ENCODE data around the gene STX8.

The STX8 gene

DNA sequence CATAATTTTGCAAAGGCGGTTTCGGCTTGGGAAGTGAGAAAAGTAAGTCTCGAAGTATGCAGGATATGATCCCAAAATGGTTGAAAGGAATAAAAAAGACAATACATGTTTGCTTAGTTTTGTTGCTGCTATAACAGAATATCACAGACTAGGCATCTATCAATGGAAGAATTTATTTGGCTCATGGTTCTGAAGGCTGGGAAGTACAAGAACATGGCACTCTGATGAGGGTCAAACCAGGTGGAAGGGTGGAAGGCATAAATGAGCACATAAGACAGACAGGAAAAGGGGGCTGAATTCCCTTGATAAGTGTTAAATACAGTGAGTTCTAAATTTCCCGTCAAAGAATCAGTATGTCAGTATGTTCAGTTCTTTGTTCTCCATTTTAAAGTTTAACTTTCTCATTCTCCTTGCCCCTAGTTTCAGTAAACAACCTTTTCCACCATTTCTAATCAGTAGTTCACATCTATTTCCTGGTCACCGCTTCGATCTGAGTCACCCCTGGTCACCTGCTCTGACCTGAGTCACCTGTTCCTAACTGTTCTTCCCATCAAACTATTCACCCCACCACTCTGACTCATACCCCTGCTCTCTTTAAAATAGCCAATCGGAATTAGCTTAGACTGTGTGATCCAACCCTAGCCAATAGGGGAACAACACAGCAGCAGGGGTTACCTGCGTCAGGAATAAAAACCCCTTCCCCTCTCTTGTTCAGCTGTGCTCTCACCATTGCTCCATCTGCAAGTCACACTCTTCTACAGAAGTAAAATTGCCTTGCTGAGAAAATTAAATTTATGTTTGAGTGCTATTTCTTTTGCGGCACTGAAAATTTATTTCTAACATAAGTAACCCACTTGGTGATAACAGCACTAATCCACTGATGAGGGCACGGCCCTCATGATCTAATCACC is 240.8 kb downstream of the STX8 start:
- H3K27ac Mint-ChIP-seq, result no peak overlapping the region
- peaks cover 2% of the 10 kb centered on the region for H3K36me3 Mint-ChIP-seq (ENCODE audit: low read depth)
- no peak for DNase-seq (ENCODE audit: low spot score)
- H3K4me1 Mint-ChIP-seq (ENCODE audit: low read depth), result no peaks in the 10 kb centered on the region
- peaks cover 23% of the 10 kb centered on the region for H3K9me3 Mint-ChIP-seq
- H3K27me3 Mint-ChIP-seq (ENCODE audit: low read depth), result no peaks in the 10 kb centered on the region
- no peak overlapping the region for H3K4me3 Mint-ChIP-seq

DNA sequence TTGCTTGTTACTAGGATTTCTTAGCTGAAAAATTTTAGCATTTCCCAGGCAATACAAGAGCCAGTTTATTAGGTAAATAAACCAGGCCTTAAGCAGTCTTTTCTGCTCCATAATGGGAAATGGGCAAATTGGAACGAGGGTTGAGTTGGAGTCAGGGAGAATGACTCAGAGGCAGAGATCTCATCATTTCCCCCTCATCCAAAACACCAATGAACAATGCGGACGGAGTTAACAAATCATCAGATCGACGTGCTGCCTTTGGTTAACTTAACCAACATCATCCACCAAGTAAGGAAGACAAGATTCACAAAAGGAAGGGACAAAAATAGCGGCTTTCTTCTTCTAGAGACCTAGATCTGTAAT is 243.5 kb downstream of the STX8 start:
- Mint-ChIP-seq H3K4me3 (no peak overlapping the region), H3K27me3 (ENCODE audit: low read depth) (no peaks in the 10 kb centered on the region), H3K4me1 (ENCODE audit: low read depth) (no peaks in the 10 kb centered on the region), H3K9me3 (peaks cover 23% of the 10 kb centered on the region), H3K36me3 (ENCODE audit: low read depth) (peaks cover 2% of the 10 kb centered on the region), H3K27ac (no peak overlapping the region)
- no peak for DNase-seq (ENCODE audit: low spot score)

DNA sequence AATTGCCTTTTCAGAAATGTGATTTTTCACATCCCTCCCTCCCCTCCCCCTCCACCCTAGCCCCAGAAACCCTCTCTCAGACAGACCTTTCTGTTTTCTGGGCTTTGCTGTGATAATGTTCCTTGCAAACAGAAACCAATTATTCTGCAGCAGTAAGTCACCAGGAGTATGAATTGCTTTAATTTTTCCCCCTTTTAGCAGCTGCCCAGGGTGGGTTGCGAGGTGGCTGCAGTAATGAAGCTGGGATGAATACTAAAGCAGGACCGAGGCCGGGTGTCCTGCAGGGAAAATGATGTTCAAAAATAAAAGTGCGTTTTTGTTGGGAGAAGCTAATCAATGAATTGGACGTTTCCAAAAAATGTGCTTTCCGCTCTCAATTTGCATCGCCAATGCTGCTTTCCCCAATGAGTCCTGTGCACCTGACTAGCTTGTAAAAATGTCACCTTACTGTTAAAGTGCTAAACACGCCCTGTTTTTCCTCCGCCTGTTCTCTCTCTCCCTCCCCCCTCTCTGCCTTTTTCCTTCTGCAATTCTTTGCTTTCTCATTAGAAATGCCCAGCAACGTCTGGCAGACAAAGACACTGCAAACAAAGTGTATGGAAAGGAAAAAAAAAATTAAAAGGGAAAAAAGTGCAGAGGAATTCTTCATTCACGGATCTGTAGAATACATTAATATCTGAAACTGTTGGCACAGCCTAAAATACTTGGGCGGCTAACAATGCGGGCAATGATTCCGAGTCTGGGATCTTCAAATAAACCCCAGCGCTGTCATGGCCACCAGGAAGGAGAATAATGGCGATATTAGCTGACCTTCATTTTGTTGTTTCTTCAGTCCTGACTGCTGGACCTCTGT is 244.1 kb downstream of the STX8 start:
- no peak for DNase-seq (ENCODE audit: low spot score)
- H3K4me1 Mint-ChIP-seq (ENCODE audit: low read depth), result no peaks in the 10 kb centered on the region
- H3K27me3 Mint-ChIP-seq (ENCODE audit: low read depth), result no peaks in the 10 kb centered on the region
- H3K4me3 Mint-ChIP-seq, result no peak overlapping the region
- H3K36me3 Mint-ChIP-seq (ENCODE audit: low read depth), result peaks cover 2% of the 10 kb centered on the region
- H3K9me3 Mint-ChIP-seq, result peaks cover 23% of the 10 kb centered on the region
- no peak overlapping the region for H3K27ac Mint-ChIP-seq

DNA sequence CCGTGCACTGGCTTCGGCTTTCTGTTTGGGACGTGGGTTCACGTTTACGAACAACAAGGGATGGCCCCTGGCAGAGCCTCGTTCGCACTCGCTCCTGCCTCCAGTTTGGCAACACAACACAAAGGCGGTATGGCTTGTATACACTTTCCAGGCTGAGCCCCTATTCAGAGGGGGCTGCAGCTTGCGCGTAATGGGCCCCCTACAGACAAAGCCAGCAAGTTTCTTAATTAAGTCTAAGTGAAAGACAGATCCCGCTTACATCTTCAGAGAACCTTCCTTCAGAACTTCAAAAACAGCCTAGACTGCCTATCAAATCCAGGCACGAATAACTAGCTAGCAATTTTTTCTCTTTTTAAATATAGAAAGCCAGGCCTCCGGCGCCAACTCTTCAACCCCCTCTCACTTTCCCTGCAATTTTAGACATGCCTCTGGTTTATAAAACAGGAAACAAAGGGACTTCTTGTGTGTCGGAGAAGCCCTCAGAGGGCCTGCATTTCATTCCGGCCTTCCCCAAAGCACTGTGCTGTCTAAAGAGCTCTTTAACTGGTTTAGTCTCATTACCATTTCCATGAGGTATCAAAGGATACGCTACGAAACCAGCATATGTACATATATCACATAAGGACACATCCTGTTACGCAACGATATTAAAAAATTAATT is 244.9 kb downstream of the STX8 start:
- Mint-ChIP-seq H3K27me3 (ENCODE audit: low read depth) (no peaks in the 10 kb centered on the region), H3K27ac (no peak overlapping the region), H3K4me3 (no peak overlapping the region), H3K9me3 (peaks cover 17% of the 10 kb centered on the region), H3K36me3 (ENCODE audit: low read depth) (peaks cover 2% of the 10 kb centered on the region), H3K4me1 (ENCODE audit: low read depth) (no peaks in the 10 kb centered on the region)
- no peak for DNase-seq (ENCODE audit: low spot score)

DNA sequence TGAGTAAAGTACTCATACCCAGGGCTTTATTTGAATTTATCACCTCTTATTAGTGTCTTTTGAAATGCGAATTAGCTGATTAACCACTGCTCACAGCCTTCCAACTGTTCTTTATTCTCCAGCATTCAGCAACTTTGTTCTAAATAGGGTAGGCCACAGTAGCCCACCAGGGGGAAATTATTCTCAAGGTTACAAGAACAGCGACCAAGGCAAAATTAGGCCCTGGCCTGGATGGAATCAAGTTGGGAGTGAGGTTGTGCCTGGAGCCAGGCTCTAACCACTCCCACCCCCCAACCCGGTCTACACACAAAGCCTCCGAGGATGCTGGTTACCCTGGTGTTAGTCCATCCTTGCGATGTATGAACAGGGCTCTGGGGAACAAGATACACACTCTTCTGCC is 245.5 kb downstream of the STX8 start:
- Mint-ChIP-seq H3K27me3 (ENCODE audit: low read depth) (no peaks in the 10 kb centered on the region), H3K4me3 (no peak overlapping the region)

DNA sequence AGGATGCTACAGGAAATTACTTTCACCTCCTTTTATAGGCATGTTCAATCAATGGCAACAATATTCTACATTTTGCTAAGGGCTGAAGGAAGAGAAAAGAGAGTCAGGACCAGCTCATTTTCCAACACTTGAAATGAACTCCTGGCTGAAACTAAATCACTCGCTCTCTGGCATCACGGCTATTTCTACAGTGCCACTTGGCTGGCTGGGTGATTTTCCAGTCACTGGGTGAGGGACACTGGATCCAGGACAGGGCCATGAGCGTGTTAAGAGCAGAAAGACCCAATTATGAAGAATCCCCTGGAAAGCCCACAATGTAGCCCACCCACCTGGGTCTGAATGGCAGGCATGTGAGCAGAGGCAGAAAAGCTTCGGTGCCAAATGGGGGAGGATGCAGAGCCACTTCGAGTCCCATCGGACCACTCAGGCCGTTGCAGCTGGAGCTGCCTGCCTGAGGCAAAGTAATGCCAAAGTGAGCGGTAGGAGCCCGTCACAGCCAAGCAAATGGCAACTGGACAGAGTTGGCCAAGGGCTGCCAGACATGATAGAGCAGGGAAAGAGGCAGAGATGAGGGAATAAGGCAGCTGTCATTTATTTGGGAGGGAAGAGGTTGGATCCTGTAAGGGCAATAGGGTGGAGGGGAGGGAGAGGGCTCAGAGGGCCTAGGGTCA is 246.2 kb downstream of the STX8 start:
- no peak overlapping the region for H3K27ac Mint-ChIP-seq
- H3K4me3 Mint-ChIP-seq, result no peak overlapping the region
- peaks cover 3% of the 10 kb centered on the region for H3K9me3 Mint-ChIP-seq
- no peak for DNase-seq (ENCODE audit: low spot score)
- no peaks in the 10 kb centered on the region for H3K36me3 Mint-ChIP-seq (ENCODE audit: low read depth)
- H3K27me3 Mint-ChIP-seq (ENCODE audit: low read depth), result no peaks in the 10 kb centered on the region
- no peaks in the 10 kb centered on the region for H3K4me1 Mint-ChIP-seq (ENCODE audit: low read depth)

More for the DNA sequence above, 245.5 kb downstream of the STX8 start:
- no peak overlapping the region for H3K27ac Mint-ChIP-seq
- peaks cover 11% of the 10 kb centered on the region for H3K9me3 Mint-ChIP-seq
- peaks cover 2% of the 10 kb centered on the region for H3K36me3 Mint-ChIP-seq (ENCODE audit: low read depth)
- H3K4me1 Mint-ChIP-seq (ENCODE audit: low read depth), result no peaks in the 10 kb centered on the region
- no peak for DNase-seq (ENCODE audit: low spot score)

DNA sequence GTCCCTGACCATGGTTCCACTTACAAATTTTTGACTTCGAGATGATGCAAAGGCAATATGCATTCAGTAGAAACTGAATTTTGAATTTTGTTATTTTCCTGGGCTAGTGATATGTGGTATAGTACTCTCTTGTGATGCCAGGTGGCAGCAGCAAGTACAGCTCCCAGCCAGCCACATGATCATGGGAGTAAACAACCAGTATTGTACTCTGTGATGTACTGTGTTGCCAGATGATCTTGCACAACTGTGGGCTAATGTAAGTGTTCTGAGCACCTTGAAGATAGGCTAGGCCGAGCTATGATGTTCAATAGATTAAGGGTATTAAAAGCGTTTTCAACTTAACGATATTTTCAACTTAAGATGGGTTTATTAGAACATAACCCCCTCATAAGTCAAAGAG is 250.8 kb downstream of the STX8 start:
- H3K27ac Mint-ChIP-seq, result no peak overlapping the region
- H3K27me3 Mint-ChIP-seq (ENCODE audit: low read depth), result no peaks in the 10 kb centered on the region
- H3K9me3 Mint-ChIP-seq, result no peaks in the 10 kb centered on the region
- DNase-seq (ENCODE audit: low spot score), result no peak
- H3K4me3 Mint-ChIP-seq, result no peak overlapping the region
- H3K36me3 Mint-ChIP-seq (ENCODE audit: low read depth), result no peaks in the 10 kb centered on the region
- no peaks in the 10 kb centered on the region for H3K4me1 Mint-ChIP-seq (ENCODE audit: low read depth)

DNA sequence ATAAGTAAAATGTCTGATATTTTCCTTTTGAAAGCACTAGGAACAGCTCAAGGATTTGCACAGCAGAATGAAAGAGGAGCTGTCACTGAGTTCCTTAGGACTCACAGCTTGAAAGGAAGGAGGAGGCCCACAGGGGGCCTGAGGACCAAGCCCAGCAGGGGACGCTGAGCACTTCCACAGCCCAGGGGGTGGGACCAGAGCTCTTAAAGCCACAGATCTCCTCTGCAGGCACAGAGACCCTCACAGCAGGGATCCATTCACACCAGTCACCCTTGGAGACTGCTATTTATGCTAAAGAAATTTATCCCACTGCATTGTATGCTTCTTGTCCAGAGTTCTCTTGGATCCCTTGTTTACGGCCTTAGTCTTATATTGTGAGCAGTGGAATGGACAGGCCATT is 253.3 kb downstream of the STX8 start:
- no peak for DNase-seq (ENCODE audit: low spot score)
- H3K36me3 Mint-ChIP-seq (ENCODE audit: low read depth), result no peaks in the 10 kb centered on the region
- no peaks in the 10 kb centered on the region for H3K4me1 Mint-ChIP-seq (ENCODE audit: low read depth)
- no peaks in the 10 kb centered on the region for H3K27me3 Mint-ChIP-seq (ENCODE audit: low read depth)
- H3K4me3 Mint-ChIP-seq, result no peak overlapping the region
- no peak overlapping the region for H3K27ac Mint-ChIP-seq
- peaks cover 9% of the 10 kb centered on the region for H3K9me3 Mint-ChIP-seq

DNA sequence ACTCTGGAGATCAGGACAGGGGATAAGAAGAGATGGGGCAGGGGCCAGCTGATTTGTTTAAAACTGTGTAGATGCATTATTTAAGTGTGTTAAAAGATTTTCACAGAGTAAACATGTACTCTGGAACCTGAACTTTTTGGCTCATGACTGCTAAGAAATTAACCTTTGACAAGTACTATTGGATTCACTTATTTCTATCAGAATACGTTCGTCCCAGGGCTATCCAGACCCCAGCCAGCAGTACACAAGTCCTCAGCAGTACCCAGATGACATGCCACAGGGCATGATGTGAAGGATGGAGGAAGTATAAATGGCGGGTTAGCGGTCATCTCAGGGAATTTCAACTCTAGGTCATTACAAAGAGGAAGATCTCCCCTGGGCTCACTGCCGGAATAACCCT is 253.7 kb downstream of the STX8 start:
- Mint-ChIP-seq H3K36me3 (ENCODE audit: low read depth) (no peaks in the 10 kb centered on the region), H3K27ac (no peak overlapping the region), H3K9me3 (peaks cover 9% of the 10 kb centered on the region), H3K4me1 (ENCODE audit: low read depth) (no peaks in the 10 kb centered on the region), H3K4me3 (no peak overlapping the region), H3K27me3 (ENCODE audit: low read depth) (no peaks in the 10 kb centered on the region)
- no peak for DNase-seq (ENCODE audit: low spot score)

DNA sequence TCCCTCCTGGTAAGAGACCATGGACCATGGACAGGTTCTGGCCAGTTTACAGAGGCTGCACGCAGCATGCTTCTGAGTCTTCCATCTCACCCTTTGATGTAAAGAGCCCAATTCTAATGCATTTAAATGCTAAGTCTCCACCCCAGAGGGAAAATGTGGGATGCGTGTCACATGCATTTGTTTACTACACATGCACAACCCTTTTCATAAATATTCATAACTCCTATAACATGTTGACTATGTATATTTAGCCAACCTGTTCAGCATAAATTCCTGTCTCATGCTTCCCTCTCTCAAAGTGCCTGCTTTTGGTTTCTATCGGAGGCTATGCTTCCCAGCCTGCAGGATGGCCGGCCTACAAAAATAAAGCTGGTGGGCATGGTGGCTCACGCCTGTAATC is 260.3 kb downstream of the STX8 start:
- H3K36me3 Mint-ChIP-seq (ENCODE audit: low read depth), result no peaks in the 10 kb centered on the region
- peaks cover 9% of the 10 kb centered on the region for H3K9me3 Mint-ChIP-seq
- H3K4me3 Mint-ChIP-seq, result no peak overlapping the region
- no peaks in the 10 kb centered on the region for H3K4me1 Mint-ChIP-seq (ENCODE audit: low read depth)
- DNase-seq (ENCODE audit: low spot score), result no peak
- no peaks in the 10 kb centered on the region for H3K27me3 Mint-ChIP-seq (ENCODE audit: low read depth)
- no peak overlapping the region for H3K27ac Mint-ChIP-seq

DNA sequence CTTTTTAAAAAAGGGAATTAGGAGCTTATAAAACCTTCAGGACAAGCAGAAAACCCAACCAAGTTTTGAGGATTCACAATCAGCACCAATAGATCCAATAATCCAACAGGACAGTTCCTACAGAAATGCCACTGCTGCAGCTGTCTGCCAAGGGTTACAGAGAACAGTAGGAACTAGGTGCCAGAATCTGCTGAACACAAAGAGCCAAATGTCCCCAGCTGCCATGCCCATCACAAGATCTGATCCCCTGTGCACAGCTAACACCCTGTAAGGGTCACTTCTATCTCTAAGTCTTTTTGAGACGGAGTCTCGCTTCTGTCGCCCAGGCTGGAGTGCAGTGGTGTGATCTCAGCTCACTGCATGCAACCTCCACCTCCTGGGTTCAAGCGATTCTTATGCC is 262.3 kb downstream of the STX8 start:
- no peaks in the 10 kb centered on the region for H3K4me1 Mint-ChIP-seq (ENCODE audit: low read depth)
- no peak overlapping the region for H3K4me3 Mint-ChIP-seq
- H3K27me3 Mint-ChIP-seq (ENCODE audit: low read depth), result no peaks in the 10 kb centered on the region
- peaks cover 3% of the 10 kb centered on the region for H3K9me3 Mint-ChIP-seq
- no peaks in the 10 kb centered on the region for H3K36me3 Mint-ChIP-seq (ENCODE audit: low read depth)
- no peak for DNase-seq (ENCODE audit: low spot score)
- H3K27ac Mint-ChIP-seq, result no peak overlapping the region

DNA sequence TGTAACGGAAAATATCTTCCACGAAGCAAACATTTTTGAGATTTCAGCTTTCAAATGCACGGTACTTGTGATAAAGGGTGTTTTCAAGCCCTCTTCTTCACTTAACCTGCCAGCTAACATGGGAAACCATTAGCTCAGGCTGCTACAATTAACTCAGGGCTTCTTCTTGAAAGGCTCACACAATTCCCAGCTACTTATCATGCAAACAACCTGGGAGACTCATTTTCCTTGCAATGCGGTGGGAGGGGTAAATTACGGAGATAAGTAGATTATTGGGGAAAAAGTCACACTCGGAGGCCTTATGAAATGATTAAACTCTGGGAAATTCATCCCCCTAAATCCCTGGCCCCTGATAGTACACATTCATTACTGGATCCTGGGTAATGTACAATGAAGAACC is 266.4 kb downstream of the STX8 start:
- H3K27me3 Mint-ChIP-seq (ENCODE audit: low read depth), result no peaks in the 10 kb centered on the region
- no peaks in the 10 kb centered on the region for H3K4me1 Mint-ChIP-seq (ENCODE audit: low read depth)
- no peak overlapping the region for H3K4me3 Mint-ChIP-seq
- no peaks in the 10 kb centered on the region for H3K9me3 Mint-ChIP-seq
- H3K27ac Mint-ChIP-seq, result no peak overlapping the region
- no peaks in the 10 kb centered on the region for H3K36me3 Mint-ChIP-seq (ENCODE audit: low read depth)
- DNase-seq (ENCODE audit: low spot score), result no peak

DNA sequence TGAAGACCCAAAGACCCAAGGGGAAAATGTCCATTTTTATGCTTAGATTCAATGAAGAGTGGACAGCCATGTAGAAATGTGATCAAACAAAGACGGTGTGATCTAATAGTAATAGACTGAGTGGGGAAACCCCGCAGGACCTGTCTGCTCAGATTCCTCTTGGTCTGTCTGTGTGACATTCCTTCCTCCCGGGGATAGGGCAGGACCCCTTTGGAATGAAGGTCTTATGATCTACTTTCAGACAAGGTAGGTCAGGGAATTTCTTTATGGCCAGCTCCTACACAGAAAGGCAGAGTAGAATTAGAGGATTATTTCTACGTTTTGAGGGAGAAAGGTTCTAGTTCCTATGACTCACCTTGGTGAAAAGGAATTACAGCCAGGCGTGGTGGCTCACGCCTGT is 267.6 kb downstream of the STX8 start:
- H3K36me3 Mint-ChIP-seq (ENCODE audit: low read depth), result no peaks in the 10 kb centered on the region
- no peaks in the 10 kb centered on the region for H3K4me1 Mint-ChIP-seq (ENCODE audit: low read depth)

More for the DNA sequence above, 267.6 kb downstream of the STX8 start:
- Mint-ChIP-seq H3K4me3 (no peak overlapping the region), H3K9me3 (no peaks in the 10 kb centered on the region), H3K27me3 (ENCODE audit: low read depth) (no peaks in the 10 kb centered on the region), H3K27ac (no peak overlapping the region)
- DNase-seq (ENCODE audit: low spot score), result no peak
